DOHH2 (cell line): ENCODE results near the gene C22orf42.

Source experiments
- EZH2phosphoT487 ChIP-seq: fragments of 200-600 bp; sonication (generic); IDR thresholded peaks from 2 replicates; pipeline ENCODE4 v1.6.1; 2017; ENCODE audit warnings: borderline replicate concordance, mild to moderate bottlenecking, antibody characterized with exemption, low read length, moderate library complexity, mixed read lengths
- TF ChIP-seq, protein P1 (sequence below): fragments of 200-600 bp; sonication (generic); IDR thresholded peaks from one replicate; pipeline ENCODE4 v1.5.1; 2014; ENCODE audit warnings: antibody characterized with exemption, mild to moderate bottlenecking, low read depth, low read length; ENCODE audit not compliant: poor library complexity, severe bottlenecking

DNA sequence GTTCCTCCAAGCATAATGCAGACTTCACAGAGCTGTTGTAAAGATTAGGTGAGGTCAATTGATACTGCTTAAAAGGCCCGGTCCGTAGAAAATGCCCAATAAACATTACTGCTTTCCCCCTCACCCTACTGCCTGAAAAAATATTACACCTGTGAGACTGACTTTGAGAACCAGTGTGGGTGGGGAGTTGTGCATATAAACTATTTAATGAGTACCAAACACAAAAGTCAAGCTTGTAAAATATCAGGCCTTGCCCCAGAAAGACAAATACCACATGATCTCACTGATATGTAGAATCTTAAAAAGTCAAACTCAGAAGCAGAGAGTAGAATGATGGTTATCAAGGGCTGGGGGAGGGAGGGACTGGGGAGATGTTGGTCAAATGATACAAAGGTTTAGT, 46.7 kb downstream of the C22orf42 start:
- TF ChIP-seq, protein P1, sequence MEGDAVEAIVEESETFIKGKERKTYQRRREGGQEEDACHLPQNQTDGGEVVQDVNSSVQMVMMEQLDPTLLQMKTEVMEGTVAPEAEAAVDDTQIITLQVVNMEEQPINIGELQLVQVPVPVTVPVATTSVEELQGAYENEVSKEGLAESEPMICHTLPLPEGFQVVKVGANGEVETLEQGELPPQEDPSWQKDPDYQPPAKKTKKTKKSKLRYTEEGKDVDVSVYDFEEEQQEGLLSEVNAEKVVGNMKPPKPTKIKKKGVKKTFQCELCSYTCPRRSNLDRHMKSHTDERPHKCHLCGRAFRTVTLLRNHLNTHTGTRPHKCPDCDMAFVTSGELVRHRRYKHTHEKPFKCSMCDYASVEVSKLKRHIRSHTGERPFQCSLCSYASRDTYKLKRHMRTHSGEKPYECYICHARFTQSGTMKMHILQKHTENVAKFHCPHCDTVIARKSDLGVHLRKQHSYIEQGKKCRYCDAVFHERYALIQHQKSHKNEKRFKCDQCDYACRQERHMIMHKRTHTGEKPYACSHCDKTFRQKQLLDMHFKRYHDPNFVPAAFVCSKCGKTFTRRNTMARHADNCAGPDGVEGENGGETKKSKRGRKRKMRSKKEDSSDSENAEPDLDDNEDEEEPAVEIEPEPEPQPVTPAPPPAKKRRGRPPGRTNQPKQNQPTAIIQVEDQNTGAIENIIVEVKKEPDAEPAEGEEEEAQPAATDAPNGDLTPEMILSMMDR = no peak
- no peak for TF ChIP-seq EZH2phosphoT487
